ENCODE measurements around the gene CMTM5.

DNA sequence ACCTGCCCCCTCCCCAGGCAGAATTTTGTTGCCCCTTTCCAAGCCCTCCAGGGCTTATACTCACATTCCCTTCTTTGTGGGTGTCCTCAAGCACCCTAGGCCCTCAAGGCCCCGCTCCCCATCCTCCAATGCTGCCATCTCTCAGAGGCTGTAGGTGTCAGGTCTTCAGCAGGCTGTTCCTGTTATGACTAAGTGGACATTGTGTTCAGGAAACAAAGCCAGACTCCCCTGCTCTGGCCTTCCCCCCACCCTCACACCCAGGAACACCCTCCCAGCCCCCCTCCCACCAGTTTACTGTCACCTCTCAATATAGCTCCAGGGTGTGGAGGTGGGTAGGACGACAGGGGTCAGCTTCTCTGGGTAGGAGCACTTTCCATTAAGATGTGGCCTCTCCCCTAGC lies 32.6 kb downstream of the CMTM5 start:
- TF ChIP-seq POLR2AphosphoS5 (IDR thresholded peaks at IDR 0.05; ENCODE audit: low read depth, low read length), result no peak
- no peak for TF ChIP-seq POLR2A (IDR thresholded peaks at IDR 0.05; ENCODE audit: low read depth, low read length)
- TF ChIP-seq TAF1 (IDR thresholded peaks at IDR 0.05; ENCODE audit: low read depth, low read length), result no peak
